K562 (cell line): ENCODE data around the gene SERPINE1. TPM values are rescaled to one million over a fixed set of nuclear protein-coding genes. Genes with fewer than 3 reads are reported as not detected.
"Not testable (repeated sequence)": the region's sequence is repeated elsewhere in the genome, so short reads cannot be mapped to it uniquely, and the experiment has no call there.

Experiments used
- ATAC-seq: fragments of 200-7000 bp; cut with Tn5 transposase; 3 replicates; pipeline ENCODE4 v1.9.1; 2020; ENCODE audit warnings: moderate library complexity
- BruUV-seq: library from RNA; stranded (reverse); fragments of 400-500 nt; replicated peaks from 2 replicates; lab custom pipeline; 2021; lab: Mats Ljungman, UMichigan
- CTCF ChIA-PET: fragments of 300-600 bp; formaldehyde crosslinking; extraction: SDS; loops from one replicate; lab custom pipeline; 2021; ENCODE audit warnings: low intra/inter-chr PET ratio; lab: Yijun Ruan, JAX
- POLR2A ChIA-PET: fragments of 300-600, 350-650 bp; sonication (Branson Sonifier 250); formaldehyde crosslinking; extraction: SDS; loops from one replicate; lab custom pipeline; 2021; ENCODE audit warnings: antibody characterized with exemption, inconsistent platforms; lab: Yijun Ruan, JAX
- DNase-seq, 4 experiments: peaks; one replicate each; pipeline versions ENCODE4 v3.0.0 to v3.0.0-alpha.2; 2011 to 2018; ENCODE audit warnings: low spot score in 3 of 4, mixed read lengths in 3 of 4; ENCODE audit errors: extremely low read depth in 1 of 4
- FAIRE-seq: peaks from 2 replicates; lab custom pipeline; 2011; peaks lifted over from hg19 to GRCh38; lab: Jason Lieb, UNC
- H2AFZ ChIP-seq: 2 replicates; pipeline ENCODE4 v1.6.0; 2011; ENCODE audit warnings: low read depth, low read length, control low read depth, inconsistent platforms
- H3K27ac ChIP-seq: fragments of 200-600 bp; 3 replicates; pipeline ENCODE4 v1.8.0; 2011; ENCODE audit warnings: low read depth, mild to moderate bottlenecking, control low read depth, inconsistent platforms, low read length, moderate library complexity, mixed read lengths; ENCODE audit errors: extremely low read depth
- H3K27me3 ChIP-seq, 2 experiments: fragments of 300-600 bp in 1 of 2; 2 replicates in 1 of 2; 3 replicates in 1 of 2; pipeline versions ENCODE4 v1.6.0 to v1.8.0; 2011; ENCODE audit warnings: inconsistent platforms in 2 of 2, low read length in 2 of 2, mild to moderate bottlenecking in 1 of 2, mixed read lengths in 1 of 2, moderate library complexity in 1 of 2; ENCODE audit not compliant: control insufficient read depth in 2 of 2, insufficient read depth in 2 of 2
- H3K36me3 ChIP-seq: fragments of 300-600 bp; 3 replicates; pipeline ENCODE4 v1.8.0; 2011; ENCODE audit warnings: mild to moderate bottlenecking, low read length, inconsistent platforms; ENCODE audit not compliant: control insufficient read depth, insufficient read depth
- H3K4me1 ChIP-seq, 2 experiments: fragments of 200-600 bp in 1 of 2; replicated peaks in 1 of 2; 2 replicates in 1 of 2; 3 replicates in 1 of 2; pipeline versions ENCODE4 v1.5.1 to v1.8.0; 2011; ENCODE audit warnings: inconsistent platforms in 2 of 2, low read length in 2 of 2, mild to moderate bottlenecking in 1 of 2, mixed read lengths in 1 of 2, moderate library complexity in 1 of 2; ENCODE audit not compliant: control insufficient read depth in 2 of 2, insufficient read depth in 2 of 2
- H3K4me2 ChIP-seq: 2 replicates; pipeline ENCODE4 v1.6.1; 2011; ENCODE audit warnings: low read length, control low read depth, inconsistent platforms, mixed read lengths; ENCODE audit not compliant: insufficient read depth
- H3K4me3 ChIP-seq: fragments of 200-600 bp; sonication (generic), shearing (Covaris generic); 2 replicates; pipeline ENCODE4 v1.5.1; 2016; ENCODE audit warnings: control low read depth, inconsistent platforms
- H3K79me2 ChIP-seq: fragments of 200-600 bp; 3 replicates; pipeline ENCODE4 v1.8.0; 2011; ENCODE audit warnings: low read length, inconsistent platforms; ENCODE audit not compliant: control insufficient read depth, insufficient read depth
- H3K9ac ChIP-seq, 2 experiments: 2 replicates each; pipeline versions ENCODE4 v1.6.0 to v1.6.1; 2011; ENCODE audit warnings: low read depth in 2 of 2, low read length in 2 of 2, control low read depth in 1 of 2, inconsistent platforms in 1 of 2, mild to moderate bottlenecking in 1 of 2, mixed read lengths in 1 of 2; ENCODE audit not compliant: insufficient read depth in 1 of 2
- H3K9me1 ChIP-seq: one replicate; pipeline ENCODE4 v1.6.0; 2011; ENCODE audit warnings: inconsistent platforms, mild to moderate bottlenecking, low read length, moderate library complexity; ENCODE audit not compliant: control insufficient read depth, insufficient read depth
- H3K9me3 ChIP-seq: replicated peaks from 2 replicates; pipeline ENCODE4 v1.5.1; 2011; ENCODE audit warnings: low read depth, low read length, inconsistent platforms; ENCODE audit not compliant: control insufficient read depth, insufficient read depth
- H4K20me1 ChIP-seq: replicated peaks from 2 replicates; pipeline ENCODE4 v1.6.1; 2011; ENCODE audit warnings: low read length, inconsistent platforms, mixed read lengths; ENCODE audit not compliant: control insufficient read depth, insufficient read depth
- RBM25 ChIP-seq: fragments of 200-400 bp; formaldehyde crosslinking; IDR thresholded peaks from 2 replicates; pipeline ENCODE4 v1.6.1; 2018; ENCODE audit warnings: low read length, low read depth, moderate library complexity; ENCODE audit not compliant: severe bottlenecking
- ZNF121 ChIP-seq: sonication (generic); formaldehyde crosslinking; conservative IDR thresholded peaks from 2 replicates; pipeline ENCODE4 v1.8.0; 2022; ENCODE audit warnings: missing genetic modification reagents
- WGBS: fragments of 100-300 bp; shearing (Covaris generic); methylation state at CpG from one replicate; pipeline ENCODE4 v1.1.6; 2016; ENCODE audit warnings: low coverage, mixed read lengths; ENCODE audit not compliant: insufficient coverage; ENCODE audit errors: missing lambda C conversion rate; 5-methylcytosine and 5-hydroxymethylcytosine counted together
- in situ Hi-C: fragments of 300-500 bp; cut with MboI; formaldehyde crosslinking; loops from 4 replicates; pipeline ENCODE4 v1.15.0; 2018; ENCODE audit warnings: inconsistent platforms, mixed read lengths
- intact Hi-C: fragments of 100-400 bp; cut with micrococcal nuclease; formaldehyde crosslinking; loops from 2 replicates; pipeline ENCODE4 v1.14.2; 2022
- polyA plus RNA-seq, 8 experiments: library from polyadenylated mRNA; depleted of rRNA in 4 of 8; stranded (reverse) in 5 of 8; unstranded in 3 of 8; fragments of >200 nt; fragmentation: Nextera tagmentation in 2 of 8; fragmentation: Illumina TruSeq in 1 of 8; extraction: Ambion mirVana in 2 of 8; extraction: Trizol in 1 of 8; gene quantifications; 2 replicates each; pipeline versions ENCODE4 v1.2.1 to v1.2.3, GENCODE V29; 2011 to 2014; ENCODE audit warnings: inconsistent platforms in 1 of 8, missing spikeins in 1 of 8
- total RNA-seq, 7 experiments: library from RNA; depleted of rRNA in 6 of 7; stranded (reverse); fragments of >200 nt in 6 of 7; fragmentation: Illumina TruSeq in 2 of 7; extraction: Trizol in 2 of 7; gene quantifications; 2 replicates each; pipeline versions ENCODE4 v1.2.1 to v1.2.3, GENCODE V29; 2011 to 2021; ENCODE audit warnings: low replicate concordance in 1 of 7
- TF ChIP-seq, protein P1 (sequence below): fragments of 450-650 bp; IDR thresholded peaks from 2 replicates; pipeline ENCODE4 v1.6.1; 2018; ENCODE audit not compliant: partially characterized antibody

SERPINE1 gene
- total and polyA plus RNA-seq, 9 of the 15 experiments (the other 6 are each of a cell fraction or from before 2014, with no cell fraction given): 0.22 to 4.8 (median 0.91) TPM

DNA sequence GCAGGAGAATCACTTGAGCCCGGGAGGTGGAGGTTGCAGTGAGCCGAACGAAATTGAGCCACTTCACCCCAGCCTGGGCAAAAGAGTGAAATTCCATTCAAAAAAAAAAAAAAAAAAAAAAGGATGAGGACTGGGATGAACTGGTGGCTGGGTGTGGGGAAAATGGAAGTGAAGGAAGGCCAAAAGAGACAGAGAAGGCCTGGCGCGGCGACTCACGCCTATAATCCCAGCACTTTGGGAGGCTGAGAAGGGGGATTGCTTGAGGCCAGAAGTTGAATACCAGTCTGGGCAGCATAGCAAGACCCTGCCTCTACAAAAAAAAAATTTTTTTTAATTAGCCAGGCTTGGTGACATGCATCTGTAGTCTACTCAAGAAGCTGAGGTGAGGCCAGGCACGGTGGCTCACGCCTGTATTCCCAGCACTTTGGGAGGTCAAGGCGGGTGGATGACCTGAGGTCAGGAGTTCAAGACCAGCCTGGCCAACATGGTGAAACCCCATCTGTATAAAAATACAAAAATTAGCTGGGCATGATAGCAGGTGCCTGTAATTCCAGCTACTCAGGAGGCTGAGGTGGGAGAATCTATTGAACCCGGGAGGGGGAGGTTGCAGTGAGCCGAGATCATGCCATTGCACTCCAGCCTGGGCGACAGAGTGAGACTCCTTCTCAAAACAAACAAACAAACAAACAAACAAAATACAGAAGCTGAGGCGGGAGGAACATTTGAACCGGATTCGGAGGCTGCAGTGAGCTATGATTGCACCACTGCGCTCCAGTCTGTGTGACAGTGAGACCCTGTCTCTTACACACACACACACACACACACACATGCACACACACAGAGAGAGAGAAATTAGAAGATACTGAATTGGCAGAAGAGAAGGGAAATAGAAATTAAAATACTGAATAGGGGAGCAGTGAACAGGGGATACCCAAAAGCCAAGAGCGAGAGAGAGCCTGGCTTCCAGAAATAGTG lies 6.0 kb downstream of the SERPINE1 start:
- H2AFZ ChIP-seq: peak overlapping the region; percentile 61; the same call in 1 of the 2 replicates
- H3K27ac ChIP-seq, H4K20me1 ChIP-seq, CTCF ChIA-PET: not testable (repeated sequence)
- TF ChIP-seq RBM25 (peak; percentile 17), ZNF121 (CRISPR knock-in tag) (peak; percentile 40)
- TF ChIP-seq, protein P1, sequence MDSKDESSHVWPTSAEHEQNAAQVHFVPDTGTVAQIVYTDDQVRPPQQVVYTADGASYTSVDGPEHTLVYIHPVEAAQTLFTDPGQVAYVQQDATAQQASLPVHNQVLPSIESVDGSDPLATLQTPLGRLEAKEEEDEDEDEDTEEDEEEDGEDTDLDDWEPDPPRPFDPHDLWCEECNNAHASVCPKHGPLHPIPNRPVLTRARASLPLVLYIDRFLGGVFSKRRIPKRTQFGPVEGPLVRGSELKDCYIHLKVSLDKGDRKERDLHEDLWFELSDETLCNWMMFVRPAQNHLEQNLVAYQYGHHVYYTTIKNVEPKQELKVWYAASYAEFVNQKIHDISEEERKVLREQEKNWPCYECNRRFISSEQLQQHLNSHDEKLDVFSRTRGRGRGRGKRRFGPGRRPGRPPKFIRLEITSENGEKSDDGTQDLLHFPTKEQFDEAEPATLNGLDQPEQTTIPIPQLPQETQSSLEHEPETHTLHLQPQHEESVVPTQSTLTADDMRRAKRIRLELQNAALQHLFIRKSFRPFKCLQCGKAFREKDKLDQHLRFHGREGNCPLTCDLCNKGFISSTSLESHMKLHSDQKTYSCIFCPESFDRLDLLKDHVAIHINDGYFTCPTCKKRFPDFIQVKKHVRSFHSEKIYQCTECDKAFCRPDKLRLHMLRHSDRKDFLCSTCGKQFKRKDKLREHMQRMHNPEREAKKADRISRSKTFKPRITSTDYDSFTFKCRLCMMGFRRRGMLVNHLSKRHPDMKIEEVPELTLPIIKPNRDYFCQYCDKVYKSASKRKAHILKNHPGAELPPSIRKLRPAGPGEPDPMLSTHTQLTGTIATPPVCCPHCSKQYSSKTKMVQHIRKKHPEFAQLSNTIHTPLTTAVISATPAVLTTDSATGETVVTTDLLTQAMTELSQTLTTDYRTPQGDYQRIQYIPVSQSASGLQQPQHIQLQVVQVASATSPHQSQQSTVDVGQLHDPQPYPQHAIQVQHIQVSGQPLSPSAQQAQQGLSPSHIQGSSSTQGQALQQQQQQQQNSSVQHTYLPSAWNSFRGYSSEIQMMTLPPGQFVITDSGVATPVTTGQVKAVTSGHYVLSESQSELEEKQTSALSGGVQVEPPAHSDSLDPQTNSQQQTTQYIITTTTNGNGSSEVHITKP: peak; percentile 43
- TF ChIP-seq, all 486 proteins: peak for 3; not testable (repeated sequence) for 483
- in situ Hi-C loops, H3K36me3 ChIP-seq, H3K4me2 ChIP-seq, H3K4me3 ChIP-seq, H3K9ac ChIP-seq, DNase-seq, ATAC-seq, H3K79me2 ChIP-seq, FAIRE-seq, intact Hi-C loops, H3K9me1 ChIP-seq, H3K27me3 ChIP-seq, H3K9me3 ChIP-seq, BruUV-seq: not testable (repeated sequence)
- POLR2A ChIA-PET: interaction anchor here (0.6 to 3.1 kb wide), 5 partner anchors 9 to 59 kb away, joined by 3 to 13 read pairs (median 3); partner anchors contain the start of genes AP1S1 and TRIM56
- H3K4me1 ChIP-seq: peaks cover 21 to 32% of the 10 kb centered on the region in 2 experiments
- 63% methylated on average over 17 of the region's 18 CpGs for WGBS
